Keratinocyte (primary cell): ENCODE measurements around the gene CDK8.

Experiments used
- EZH2 ChIP-seq: IDR thresholded peaks from one replicate; pipeline ENCODE4 v1.6.1; 2012; ENCODE audit warnings: inconsistent platforms, mild to moderate bottlenecking, low read length, moderate library complexity
- TF ChIP-seq, protein P1 (sequence below), 3 experiments: IDR thresholded peaks in 1 of 3; conservative IDR thresholded peaks in 1 of 3; optimal IDR thresholded peaks in 1 of 3; 2 replicates in 2 of 3; 3 replicates in 1 of 3; pipeline versions ENCODE3 to v1.5.1; 2011; ENCODE audit warnings: low read length in 3 of 3, mild to moderate bottlenecking in 3 of 3, moderate library complexity in 2 of 3, control low read depth in 1 of 3, inconsistent platforms in 1 of 3; ENCODE audit not compliant: insufficient read depth in 2 of 3; ENCODE audit errors: extremely low read depth in 1 of 3

DNA sequence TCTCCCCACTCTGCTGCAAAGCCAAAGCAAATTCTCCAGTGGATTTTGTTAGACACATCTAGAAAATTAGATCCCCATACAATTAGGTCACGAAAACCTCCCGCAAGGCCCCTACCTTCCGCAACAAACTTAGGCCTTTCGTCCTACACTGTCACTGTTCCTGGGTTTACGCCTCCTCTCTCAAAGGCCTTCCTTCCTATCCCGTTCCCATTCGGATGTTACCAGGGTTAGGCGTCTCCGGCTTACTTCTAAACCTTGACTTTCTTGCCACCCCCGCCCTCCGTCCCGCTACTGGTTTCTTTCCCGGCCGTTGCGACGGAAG is 32.6 kb upstream of the CDK8 start:
- TF ChIP-seq, protein P1, sequence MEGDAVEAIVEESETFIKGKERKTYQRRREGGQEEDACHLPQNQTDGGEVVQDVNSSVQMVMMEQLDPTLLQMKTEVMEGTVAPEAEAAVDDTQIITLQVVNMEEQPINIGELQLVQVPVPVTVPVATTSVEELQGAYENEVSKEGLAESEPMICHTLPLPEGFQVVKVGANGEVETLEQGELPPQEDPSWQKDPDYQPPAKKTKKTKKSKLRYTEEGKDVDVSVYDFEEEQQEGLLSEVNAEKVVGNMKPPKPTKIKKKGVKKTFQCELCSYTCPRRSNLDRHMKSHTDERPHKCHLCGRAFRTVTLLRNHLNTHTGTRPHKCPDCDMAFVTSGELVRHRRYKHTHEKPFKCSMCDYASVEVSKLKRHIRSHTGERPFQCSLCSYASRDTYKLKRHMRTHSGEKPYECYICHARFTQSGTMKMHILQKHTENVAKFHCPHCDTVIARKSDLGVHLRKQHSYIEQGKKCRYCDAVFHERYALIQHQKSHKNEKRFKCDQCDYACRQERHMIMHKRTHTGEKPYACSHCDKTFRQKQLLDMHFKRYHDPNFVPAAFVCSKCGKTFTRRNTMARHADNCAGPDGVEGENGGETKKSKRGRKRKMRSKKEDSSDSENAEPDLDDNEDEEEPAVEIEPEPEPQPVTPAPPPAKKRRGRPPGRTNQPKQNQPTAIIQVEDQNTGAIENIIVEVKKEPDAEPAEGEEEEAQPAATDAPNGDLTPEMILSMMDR (optimal IDR thresholded peaks at IDR 0.05 in 1 of 3, IDR thresholded peaks at IDR 0.05 in 1 of 3, conservative IDR thresholded peaks at IDR 0.05 in 1 of 3; ENCODE audit: extremely low read depth in 1 of 3, insufficient read depth in 2 of 3, low read length in 3 of 3), result no peak
- TF ChIP-seq EZH2, result no peak
